ENCODE results near the gene SPOCK1.

SPOCK1 gene

GRCh38 chr5:137024044-137024443, 475.1 kb downstream of the SPOCK1 start:
- in situ Hi-C loops (cut with MboI; ENCODE audit: low pct_unique_long_range_greater_than_20kb, low sequenced_read_pairs, unreplicated experiment) = no loop called here
- no peak for TF ChIP-seq CTCF (IDR thresholded peaks at IDR 0.05; ENCODE audit: extremely low read depth, insufficient read depth, missing control alignments)
- no peak for DNase-seq (ENCODE audit: low spot score)

DNA sequence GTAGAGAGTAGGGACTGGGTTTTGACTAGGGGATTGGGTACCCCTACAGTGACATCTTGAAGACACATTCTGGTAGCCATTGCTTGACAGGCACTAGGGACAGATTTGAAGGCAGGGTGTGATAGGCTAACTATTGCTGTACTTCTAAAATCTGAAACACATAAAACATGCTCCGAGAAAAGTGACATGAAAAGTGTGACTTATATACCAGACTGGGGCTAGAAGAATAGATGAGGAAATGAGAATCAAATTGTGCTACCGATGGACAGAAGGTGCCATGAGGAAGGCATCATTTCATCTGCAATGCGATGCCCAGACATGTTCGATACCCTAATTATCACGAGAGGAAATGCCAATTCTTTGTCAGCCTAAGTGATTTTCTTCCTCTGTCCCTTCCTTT, 475.8 kb downstream of the SPOCK1 start:
- in situ Hi-C loops (cut with MboI; ENCODE audit: low pct_unique_long_range_greater_than_20kb, low sequenced_read_pairs, unreplicated experiment) = no loop called here
- no peak for TF ChIP-seq CTCF (IDR thresholded peaks at IDR 0.05; ENCODE audit: extremely low read depth, insufficient read depth, missing control alignments)
- no peak for DNase-seq (ENCODE audit: low spot score)

DNA sequence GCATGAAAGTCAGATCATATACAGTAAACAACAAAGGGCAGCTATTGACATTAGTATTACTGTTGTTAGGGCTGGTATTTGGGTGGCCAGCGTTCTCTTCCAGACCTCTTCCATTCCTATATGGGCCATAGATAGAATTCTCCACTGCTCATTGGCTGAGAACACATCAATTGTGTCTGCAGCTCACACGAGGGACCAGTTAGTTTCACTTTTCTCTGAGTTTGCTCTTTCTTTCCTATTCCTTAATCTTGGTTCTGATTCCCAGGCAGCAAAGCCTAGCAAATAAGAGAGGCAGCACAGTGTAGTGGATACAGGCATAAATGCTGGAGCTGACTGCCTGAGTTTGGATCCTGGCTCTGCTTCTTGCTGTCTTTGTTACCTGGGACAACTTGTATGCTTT, 476.4 kb downstream of the SPOCK1 start:
- DNase-seq (ENCODE audit: low spot score) = no peak
- in situ Hi-C loops (cut with MboI; ENCODE audit: low pct_unique_long_range_greater_than_20kb, low sequenced_read_pairs, unreplicated experiment) = no loop called here

GRCh38 chr5:137022043-137022442, 477.1 kb downstream of the SPOCK1 start:
- in situ Hi-C loops (cut with MboI; ENCODE audit: low pct_unique_long_range_greater_than_20kb, low sequenced_read_pairs, unreplicated experiment) = no loop called here
- no peak for TF ChIP-seq CTCF (IDR thresholded peaks at IDR 0.05; ENCODE audit: extremely low read depth, insufficient read depth, missing control alignments)
- DNase-seq (ENCODE audit: low spot score) = no peak

More for the DNA sequence above, 476.4 kb downstream of the SPOCK1 start:
- TF ChIP-seq CTCF (IDR thresholded peaks at IDR 0.05; ENCODE audit: extremely low read depth, insufficient read depth, missing control alignments) = no peak

DNA sequence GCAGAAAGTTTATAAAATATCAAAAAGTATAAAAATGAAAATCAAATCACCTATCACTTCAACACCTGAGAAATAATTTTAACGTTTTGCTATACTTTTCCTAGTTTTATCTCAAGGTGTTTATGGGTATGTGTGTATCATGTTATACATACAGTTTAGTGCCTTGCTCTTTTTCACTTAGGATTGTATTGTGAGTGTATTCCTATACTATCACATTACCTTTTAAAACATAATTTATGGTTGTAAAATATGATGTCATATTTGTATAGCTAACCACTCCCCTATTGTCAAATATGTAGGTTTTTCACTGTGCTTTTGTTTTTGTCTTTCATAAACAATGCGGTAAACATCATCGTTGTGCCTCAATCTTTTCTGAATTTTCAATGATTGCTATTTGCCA, 479.9 kb downstream of the SPOCK1 start:
- no peak for DNase-seq (ENCODE audit: low spot score)
- TF ChIP-seq CTCF (IDR thresholded peaks at IDR 0.05; ENCODE audit: extremely low read depth, insufficient read depth, missing control alignments) = no peak
- in situ Hi-C loops (cut with MboI; ENCODE audit: low pct_unique_long_range_greater_than_20kb, low sequenced_read_pairs, unreplicated experiment) = no loop called here

DNA sequence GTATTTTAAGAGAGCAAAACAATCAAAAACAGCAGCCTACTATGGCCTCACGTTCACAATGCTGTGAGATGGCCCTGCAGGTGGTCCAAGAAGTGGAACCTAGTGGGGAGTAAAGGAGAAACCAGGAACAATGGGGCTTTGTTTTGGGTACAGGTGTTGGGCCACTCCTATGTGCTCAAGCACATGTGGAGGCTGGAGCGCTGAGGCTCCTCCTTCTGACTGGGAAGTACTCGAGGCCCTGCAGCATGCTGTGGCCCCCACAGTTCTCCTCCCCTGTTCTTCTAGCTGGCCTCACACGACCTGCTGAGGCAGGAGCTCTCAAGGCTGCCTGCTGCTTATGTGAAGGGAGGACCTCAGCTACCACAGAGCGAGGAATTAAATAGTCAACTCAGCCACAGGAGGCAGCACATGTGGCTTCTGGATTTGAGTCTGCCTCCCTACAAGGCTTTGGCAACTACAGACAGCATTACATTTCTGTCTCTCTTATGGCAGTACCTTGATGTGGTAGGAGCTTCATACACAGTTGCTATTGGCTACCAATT, 482.3 kb downstream of the SPOCK1 start:
- in situ Hi-C loops (cut with MboI; ENCODE audit: low pct_unique_long_range_greater_than_20kb, low sequenced_read_pairs, unreplicated experiment) = no loop called here
- no peak for TF ChIP-seq CTCF (IDR thresholded peaks at IDR 0.05; ENCODE audit: extremely low read depth, insufficient read depth, missing control alignments)
- DNase-seq (ENCODE audit: low spot score) = no peak
